GM19463 (cell line): ENCODE data around the gene SLTM.
"Not testable (repeated sequence)": the region's sequence is repeated elsewhere in the genome, so short reads cannot be mapped to it uniquely, and the experiment has no call there.

Experiments
- ATAC-seq: cut with Tn5 transposase; IDR thresholded peaks from one replicate; pipeline ENCODE4 v1.9.1; 2021; ENCODE audit warnings: mild to moderate bottlenecking, moderate library complexity; ENCODE audit not compliant: unreplicated experiment

The SLTM gene

DNA sequence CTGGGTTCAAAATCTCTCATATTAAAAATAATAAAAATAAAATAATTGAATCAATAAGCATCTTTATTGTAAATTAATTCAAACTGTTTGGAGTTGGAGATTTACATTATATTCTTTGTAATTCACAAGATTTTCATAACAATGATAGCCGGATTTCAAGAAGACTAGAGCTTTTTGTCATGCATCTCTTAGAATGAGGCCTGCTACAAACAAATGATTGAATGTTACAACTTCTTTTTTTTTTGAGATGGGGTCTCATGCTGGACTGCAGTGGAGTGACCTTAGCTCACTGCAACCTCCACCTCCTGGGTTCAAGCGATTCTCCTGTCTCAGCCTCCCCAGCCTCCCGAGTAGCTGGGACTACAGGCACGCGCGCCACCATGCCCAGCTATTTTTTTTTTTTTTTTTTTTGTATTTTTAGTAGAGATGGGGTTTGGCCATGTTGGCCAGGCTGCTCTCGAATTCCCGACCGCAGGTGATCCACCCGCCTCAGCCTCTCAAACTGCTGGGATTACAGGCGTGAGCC is 3.5 kb downstream of the SLTM start:
- no peak for ATAC-seq

DNA sequence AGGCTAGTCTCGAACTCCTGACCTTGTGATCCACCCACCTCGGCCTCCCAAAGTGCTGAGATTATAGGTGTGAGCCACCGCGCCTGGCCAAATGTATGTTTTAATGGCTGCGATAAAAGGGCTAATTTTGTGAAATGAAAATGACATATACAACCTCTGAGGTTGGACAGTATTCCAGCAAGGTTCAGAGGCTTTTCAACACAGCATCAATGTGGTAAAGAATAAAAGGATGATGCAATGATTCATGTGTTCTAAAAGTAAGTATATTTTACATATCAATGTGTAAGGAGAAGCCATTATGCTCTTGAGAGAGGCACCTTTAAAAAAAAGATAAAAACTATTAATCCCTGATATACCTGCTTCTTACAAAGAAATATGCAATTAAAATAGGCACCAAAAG is 6.7 kb downstream of the SLTM start:
- ATAC-seq = no peak

DNA sequence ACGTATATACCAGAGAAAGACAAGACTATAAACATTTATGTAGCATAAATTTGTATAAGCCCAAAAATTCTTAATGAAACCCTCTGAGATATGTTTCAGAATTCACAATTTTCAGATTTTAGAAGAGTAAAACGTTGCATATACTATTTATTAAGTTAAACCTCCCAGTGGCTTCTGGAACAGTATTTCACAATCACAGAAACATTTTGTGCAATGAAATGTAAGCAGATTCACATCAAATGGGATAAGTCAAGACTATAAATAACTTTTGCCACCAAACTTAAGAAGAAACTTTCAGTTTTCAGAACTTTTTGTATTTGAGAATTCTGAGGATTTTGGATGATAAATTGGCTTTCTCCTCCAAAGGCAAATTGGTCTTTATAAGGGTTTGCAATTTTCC is 9.2 kb downstream of the SLTM start:
- ATAC-seq = no peak

DNA sequence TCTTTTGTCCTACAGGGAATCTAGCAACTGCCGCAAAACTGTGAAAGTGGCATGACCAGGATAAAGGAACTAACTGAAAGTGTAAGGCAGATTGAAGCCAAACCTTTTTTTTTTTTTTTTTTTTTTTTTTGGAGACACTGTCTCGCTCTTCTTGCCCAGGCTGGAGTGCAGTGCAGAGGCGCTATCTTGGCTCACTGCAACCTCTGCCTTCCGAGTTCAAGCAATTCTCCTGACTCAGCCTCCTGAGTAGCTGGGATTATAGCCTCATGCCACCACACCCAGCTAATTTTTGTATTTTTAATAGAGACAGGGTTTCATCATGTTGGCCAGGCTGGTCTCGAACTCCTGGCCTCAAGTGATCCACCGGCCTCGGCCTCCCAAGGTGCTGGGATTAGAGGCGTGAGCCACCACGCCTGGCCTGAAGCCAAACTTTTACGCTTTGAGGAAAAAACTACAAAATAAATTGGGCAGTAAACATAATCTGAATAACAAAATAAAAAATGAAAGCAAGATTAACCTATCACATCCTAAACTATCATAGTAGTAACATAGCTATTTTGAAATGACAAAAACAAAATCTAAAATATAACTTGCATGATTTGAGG is 9.7 kb downstream of the SLTM start:
- no peak for ATAC-seq

DNA sequence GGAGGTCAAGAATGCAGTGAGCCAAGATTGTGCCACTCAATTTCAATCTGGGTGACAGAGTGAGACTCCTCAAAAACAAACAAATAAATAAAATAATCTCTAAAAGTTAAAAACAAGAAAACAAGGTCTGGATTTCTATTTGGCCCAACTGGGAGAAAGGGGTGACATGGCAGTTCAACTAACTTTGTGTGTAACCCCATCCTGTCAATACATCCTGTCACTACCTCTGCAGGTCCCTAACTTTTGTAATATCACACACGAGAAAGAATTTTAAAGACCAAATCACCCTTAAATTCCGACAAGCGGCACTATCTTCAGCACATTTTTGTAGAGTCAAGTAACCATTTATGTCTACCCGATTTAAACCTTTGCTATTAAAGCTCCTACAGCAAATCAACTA is 10.2 kb downstream of the SLTM start:
- no peak for ATAC-seq

DNA sequence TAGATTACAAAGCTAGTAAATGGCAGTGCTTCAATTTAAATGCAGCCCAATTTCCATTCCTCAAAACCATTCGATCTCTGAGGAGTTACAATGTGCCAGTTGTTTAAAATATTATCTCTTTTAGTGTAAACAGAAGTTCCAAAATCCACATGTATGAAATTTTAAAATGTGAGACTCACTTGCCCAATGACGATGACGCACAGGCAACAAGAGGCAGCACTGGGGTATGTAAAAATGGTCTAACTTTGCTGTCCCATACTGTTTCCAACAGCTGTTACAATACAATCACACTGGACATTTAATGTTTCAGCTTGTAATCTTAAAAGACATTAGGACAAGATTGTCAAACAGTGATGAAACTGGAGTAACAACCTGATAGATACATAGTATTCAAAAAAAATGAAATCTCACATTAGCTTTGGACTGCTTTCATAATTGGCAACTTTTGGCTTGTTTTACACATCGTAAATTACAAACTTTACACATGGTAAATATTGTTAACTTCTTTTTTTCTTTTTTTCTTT is 12.2 kb downstream of the SLTM start:
- ATAC-seq = no peak

DNA sequence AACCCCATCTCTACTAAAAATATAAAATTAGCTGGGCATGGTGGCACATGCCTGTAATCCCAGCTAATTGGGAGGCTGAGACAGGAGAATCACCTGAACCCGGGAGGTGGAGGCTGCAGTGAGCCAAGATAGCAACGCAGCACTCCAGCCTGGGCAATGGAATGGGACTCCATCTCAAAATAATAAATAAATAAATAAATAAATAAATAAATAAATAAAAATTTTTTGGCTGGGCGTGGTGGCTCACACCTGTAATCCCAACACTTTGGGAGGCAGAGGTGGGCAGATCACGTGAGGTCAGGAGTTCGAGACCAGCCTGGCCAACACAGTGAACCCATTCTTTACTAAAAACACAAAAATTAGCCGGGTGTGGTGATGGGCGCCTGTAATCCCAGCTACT is 13.0 kb downstream of the SLTM start:
- ATAC-seq = not testable (repeated sequence)

DNA sequence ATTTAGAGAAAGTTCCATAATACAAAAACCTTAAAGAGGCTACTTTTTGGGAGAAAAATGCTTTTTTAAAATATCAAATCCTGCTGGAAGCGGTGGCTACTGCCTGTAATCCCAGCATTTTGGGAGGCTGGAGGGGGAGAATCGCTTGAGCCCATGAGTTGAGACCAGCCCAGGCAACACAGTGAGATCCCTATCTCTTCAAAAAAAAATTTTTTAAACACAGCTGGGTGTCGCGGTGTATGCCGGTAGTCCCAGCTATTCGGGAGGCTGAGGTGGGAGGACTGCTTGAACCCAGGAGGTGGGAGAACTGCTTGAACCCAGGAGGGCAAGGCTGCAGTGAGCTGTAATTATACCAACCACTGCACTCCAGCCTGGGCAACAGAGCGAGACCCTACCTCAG is 14.2 kb downstream of the SLTM start:
- ATAC-seq = no peak

DNA sequence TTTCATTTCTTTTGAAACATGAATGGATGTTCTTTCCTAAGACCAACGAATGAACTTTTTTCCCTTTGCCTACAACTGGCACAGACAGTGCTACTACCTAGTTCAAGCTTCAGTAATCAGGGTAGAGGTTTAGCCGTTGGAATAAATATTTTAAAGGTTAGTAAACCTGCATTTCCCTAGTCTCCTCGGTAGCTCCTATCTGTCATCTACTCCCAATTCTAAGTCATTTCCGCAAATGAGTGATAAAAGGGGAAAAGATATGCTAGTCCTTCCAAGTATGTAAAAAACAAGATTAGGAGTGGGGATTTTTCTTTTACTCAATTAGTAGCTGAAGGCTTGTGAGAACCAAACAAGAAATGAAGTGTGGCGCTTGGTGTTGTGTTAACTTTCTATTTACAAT is 15.2 kb downstream of the SLTM start:
- ATAC-seq = no peak

DNA sequence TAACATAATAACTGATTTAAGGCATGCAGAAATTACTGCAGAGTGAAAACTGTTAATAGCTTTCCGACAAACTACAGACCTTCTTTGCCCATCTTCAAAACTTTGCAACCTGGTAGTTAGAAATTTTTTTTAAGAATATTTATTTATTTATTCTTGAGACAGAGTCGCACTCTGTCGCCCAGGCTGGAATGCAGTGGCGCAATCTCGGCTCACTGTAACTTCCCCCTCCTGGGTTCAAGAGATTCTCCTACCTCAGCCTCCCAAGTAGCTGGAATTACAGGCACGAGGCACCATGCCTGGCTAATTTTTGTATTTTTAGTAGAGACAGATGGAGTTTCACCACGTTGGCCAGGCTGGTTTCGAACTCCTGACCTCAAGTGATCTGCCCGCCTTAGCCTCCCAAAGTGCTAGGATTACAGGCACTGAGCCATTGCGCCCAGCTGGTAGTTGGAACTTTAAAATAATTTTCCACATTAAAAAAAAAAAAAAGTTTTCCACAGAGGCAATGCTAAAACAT is 15.8 kb downstream of the SLTM start:
- ATAC-seq = not testable (repeated sequence)

DNA sequence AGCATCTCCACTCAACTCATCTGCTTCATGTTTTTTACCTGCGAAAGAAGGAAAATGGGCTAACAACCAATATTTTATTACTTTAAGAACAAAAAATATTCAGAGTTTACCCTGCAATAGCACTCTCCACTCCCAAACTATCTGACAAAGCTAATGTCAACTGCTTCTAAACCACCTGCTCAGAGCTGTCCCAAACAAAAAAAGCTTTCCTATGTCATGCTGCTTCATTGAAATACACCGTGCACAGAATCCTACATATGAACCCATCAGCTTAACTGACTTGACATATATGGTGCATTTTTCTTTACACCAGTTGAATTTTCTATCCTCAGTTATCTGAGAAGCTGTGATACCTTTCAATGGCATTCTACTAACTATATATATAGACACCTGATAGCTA is 16.5 kb downstream of the SLTM start:
- ATAC-seq = no peak

DNA sequence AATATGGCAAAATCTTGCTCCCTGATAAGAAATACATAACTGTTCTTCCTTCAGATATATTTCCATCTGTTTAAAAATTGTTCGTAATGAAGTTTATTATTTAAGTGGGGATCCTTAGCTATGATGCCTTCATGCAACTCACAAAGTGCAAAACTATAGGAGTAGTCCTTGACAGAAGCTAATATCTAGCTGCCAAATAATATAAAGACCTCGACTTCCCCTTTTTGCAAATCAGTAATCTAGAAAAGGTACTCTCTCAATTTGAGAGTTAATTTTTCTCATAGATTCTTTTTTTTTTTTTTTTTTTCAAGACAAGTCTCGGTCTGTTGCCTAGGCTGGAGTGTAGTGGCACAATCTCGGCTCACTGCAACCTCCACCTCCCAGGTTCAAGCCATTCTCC is 23.0 kb downstream of the SLTM start:
- ATAC-seq = no peak

DNA sequence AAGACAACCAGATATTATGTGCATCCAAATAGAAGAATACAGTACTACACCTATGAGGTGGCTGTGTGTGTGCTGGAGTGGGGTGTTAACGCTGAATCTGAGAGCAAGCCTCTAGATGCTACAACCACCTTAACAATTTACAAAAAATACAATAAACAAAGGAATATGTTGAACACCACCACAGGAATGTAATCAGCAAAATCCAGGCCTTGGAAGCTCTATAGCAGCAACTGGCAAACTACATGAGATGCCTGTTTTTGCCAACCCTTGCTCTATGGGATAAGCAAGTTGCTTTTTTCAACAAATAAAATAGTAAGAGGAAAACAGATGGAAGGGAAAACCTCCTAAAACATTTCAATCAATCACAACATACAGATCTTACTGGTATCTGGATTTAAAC is 23.9 kb downstream of the SLTM start:
- no peak for ATAC-seq

DNA sequence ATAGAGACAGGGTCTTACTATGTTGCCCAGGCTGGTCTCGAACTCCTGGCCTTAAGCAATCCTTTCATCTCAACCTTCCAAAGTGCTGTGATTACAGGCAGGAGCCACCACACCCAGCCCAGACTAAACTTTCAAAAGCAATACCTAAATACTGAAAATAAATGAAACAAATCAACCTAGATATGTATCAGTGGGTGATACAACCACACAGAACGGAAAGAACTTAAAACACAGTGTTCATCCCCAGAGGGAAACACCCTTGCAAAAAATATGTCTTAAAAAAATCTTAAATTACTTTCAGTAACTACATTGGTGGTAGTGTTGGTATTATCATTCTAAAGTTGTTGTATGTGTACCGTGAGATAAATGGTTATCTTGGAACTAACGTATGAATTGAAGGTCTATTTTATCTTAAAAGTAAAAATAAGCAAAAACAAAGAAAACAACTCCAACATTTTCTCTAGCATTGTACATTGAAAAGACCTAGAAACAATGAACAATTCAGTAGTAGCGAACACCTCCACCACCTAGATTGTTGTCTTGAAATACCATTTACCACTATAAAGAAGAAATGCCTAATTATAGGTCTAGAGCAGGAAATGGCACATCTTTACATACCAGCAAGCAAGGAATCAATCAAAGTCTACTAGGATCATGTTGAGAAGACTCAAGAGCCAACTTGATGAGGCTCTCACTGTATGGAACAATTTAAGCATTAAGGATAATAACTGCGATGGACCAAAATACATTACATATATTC is 24.7 kb downstream of the SLTM start:
- ATAC-seq = no peak

DNA sequence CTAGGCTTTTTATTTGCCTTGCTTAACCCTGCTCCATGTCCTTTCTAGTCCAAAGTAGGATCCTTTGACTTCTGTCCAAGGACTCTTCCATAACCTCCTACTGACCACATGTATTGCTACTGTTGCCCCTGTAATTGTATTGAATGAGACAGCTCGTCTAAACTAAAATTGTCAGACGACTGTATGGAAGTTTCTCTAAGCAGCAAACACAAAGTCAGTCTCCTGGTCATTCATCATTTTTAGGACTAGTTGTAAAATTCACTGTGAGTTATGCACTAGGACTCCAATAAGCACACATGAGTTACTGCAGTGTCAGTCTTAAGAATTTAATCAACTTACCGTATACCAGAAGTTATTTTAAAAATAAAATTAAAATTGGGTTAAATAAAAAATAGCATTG is 32.8 kb downstream of the SLTM start:
- ATAC-seq = no peak

DNA sequence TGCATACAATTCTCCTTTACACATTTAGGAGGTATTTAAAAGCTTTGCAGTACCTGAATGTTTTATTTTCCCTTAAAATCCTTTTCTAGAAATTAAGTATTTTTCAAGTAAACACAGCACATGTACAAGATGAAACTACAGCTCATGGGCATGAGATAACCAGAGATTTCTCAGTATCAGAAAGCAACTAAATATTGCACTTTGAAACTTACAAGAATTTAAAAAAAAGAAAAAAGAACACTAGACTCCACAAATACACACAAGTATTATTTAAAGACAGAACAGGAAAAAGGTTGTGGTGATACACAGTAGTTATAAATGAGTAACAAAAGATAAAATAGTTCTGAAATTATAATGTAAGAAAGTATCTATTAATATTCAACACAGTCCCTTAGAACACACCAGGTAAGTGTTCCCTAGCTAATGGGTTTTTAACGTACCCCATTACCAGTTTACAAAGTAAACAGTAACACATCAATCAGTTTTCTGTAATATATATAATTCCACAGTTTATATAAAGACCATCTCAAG is 35.3 kb downstream of the SLTM start:
- no peak for ATAC-seq

DNA sequence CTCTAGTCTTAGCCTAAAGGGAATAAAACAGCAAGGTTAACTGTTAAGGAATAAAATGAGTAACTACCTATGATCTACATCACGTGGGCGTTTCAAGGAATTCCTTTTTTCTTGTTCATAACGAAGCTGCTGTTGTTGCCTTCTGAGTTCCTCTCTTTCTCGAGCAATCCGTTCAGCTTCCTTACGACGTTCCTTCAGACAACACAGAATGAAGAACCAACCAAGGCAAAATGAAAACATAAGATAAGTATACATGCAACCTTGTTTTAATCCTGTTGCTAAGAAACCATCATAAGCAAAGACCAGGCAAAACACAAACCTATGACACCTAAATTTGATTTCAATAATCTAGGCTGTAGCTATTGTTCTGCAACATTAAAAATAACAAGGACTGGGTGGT is 44.1 kb downstream of the SLTM start:
- no peak for ATAC-seq

DNA sequence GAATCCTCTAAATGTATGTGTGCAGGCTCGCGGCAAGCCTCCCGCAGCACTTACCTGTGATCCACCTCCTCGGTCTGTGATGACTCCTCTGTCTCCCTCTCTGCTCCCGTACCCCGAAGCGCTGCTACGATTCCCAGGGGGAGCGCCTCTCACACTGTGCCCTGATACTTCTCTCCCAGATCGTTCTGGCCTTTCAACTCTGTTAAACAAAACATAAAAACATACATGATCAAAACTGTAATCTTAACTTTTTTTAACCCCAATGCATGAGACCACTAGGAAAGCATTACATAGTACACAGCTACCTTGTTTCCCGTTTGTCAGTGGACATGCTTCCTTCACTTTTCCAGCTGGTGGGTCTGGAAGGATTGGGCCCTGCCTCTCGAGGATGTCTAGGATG is 46.6 kb downstream of the SLTM start:
- no peak for ATAC-seq

DNA sequence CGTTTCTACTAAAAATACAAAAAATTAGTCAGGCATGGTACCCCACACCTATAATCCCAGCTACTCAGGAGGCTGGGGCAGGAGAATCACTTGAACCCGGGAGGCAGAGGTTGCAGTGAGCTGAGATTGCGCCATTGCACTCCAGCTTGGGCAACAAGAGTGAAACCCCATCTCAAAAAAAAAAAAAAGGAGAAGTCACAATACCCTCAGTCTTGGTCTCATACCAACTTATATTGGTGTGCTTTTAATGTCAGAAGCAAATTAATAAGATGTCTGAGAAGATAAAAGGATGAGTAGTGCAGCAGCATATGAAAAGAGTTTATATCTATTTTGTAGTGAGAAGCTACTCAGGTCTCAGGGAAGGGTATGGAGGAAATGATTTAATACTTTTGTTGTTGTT is 49.6 kb downstream of the SLTM start:
- ATAC-seq = not testable (repeated sequence)

DNA sequence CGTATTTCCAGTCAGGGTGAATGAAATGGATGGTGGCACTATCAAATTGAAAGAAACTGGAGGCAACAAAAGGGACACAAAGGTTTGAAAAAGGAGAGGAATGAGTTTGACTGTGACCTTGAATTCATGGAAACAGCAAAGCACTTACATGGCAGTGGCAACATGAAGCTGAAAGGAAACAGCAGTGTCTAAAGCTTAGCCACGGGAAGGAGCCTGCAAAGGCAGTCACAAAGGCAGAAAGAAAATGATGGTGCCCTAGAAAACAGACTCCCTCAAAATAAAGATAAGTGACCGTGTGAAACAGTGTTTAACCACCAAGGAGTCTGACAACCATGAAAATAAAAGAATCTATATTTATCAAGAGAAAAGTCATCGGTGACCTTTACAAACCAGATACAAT is 51.2 kb downstream of the SLTM start:
- ATAC-seq = no peak

DNA sequence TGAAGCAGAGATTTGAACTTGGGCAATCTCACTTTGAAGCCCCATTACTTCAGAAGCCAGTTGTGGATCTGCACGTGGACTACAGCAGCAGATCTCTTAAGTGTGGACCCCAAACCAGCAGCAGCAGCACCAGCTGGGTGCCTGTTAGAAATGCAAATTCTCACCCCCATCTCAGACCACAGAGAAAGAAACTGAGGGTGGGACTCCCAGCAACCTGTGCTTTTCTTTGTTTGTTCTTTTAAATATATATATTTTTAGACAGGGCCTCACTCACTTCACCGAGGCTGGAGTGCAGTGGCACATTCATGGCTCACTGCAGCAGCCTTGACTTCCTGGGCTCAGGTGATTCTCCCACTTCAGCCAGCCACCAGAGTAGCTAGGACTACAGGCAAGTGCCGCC is 53.2 kb downstream of the SLTM start:
- no peak for ATAC-seq
